ENCODE data around the gene CUL3.

DNA sequence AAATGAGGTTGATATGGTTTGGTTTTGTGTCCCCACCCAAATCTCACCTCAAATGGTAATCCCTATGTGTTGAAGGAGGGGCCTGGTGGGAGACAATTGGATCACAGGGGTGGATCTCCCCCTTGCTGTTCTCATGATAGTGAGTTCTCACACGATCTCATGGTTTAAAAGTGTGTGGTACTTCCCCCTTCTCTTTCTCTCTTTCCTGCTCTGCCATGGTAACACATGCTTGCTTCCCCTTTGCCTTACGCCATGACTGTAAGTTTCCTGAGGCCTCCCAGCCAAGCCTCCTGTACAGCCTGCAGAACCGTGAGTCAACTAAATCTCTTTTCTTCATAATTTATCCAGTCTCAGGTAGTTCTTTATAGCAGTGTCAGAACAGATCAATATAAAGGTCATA, 158.5 kb downstream of the CUL3 start:
- TF ChIP-seq RBFOX2 (IDR thresholded peaks at IDR 0.05; ENCODE audit: low read depth, low read length) (no peak), JUN (CRISPR knock-in tag; IDR thresholded peaks at IDR 0.05) (no peak), MYC (CRISPR knock-in tag; IDR thresholded peaks at IDR 0.05; ENCODE audit: borderline replicate concordance) (no peak), REXO4 (CRISPR knock-in tag; IDR thresholded peaks at IDR 0.05; ENCODE audit: borderline replicate concordance) (no peak)
- TF ChIP-seq, protein P1, sequence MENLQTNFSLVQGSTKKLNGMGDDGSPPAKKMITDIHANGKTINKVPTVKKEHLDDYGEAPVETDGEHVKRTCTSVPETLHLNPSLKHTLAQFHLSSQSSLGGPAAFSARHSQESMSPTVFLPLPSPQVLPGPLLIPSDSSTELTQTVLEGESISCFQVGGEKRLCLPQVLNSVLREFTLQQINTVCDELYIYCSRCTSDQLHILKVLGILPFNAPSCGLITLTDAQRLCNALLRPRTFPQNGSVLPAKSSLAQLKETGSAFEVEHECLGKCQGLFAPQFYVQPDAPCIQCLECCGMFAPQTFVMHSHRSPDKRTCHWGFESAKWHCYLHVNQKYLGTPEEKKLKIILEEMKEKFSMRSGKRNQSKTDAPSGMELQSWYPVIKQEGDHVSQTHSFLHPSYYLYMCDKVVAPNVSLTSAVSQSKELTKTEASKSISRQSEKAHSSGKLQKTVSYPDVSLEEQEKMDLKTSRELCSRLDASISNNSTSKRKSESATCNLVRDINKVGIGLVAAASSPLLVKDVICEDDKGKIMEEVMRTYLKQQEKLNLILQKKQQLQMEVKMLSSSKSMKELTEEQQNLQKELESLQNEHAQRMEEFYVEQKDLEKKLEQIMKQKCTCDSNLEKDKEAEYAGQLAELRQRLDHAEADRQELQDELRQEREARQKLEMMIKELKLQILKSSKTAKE (CRISPR knock-in tag; IDR thresholded peaks at IDR 0.05; ENCODE audit: borderline replicate concordance): no peak
- TF ChIP-seq, protein P2, sequence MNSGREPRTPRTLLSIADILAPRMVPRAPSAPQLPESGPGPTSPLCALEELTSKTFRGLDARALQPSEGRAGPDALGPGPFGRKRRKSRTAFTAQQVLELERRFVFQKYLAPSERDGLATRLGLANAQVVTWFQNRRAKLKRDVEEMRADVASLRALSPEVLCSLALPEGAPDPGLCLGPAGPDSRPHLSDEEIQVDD (CRISPR knock-in tag; IDR thresholded peaks at IDR 0.05; ENCODE audit: borderline replicate concordance): no peak
- TF ChIP-seq, protein P3, sequence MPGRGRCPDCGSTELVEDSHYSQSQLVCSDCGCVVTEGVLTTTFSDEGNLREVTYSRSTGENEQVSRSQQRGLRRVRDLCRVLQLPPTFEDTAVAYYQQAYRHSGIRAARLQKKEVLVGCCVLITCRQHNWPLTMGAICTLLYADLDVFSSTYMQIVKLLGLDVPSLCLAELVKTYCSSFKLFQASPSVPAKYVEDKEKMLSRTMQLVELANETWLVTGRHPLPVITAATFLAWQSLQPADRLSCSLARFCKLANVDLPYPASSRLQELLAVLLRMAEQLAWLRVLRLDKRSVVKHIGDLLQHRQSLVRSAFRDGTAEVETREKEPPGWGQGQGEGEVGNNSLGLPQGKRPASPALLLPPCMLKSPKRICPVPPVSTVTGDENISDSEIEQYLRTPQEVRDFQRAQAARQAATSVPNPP (CRISPR knock-in tag; IDR thresholded peaks at IDR 0.05): no peak
